Stimulated activated CD4-positive, alpha-beta T cell treated with anti-CD3 and anti-CD28 coated beads, Interleukin-4, amount 100 ng/mL, for 48 hours (primary cell): ENCODE results near the gene MSX1.

Experiments used
- DNase-seq, 2 donors: peaks; one replicate each; pipeline ENCODE4 v3.0.0-alpha.2; 2020; ENCODE audit warnings: low read depth in 2 of 2

The MSX1 gene

DNA sequence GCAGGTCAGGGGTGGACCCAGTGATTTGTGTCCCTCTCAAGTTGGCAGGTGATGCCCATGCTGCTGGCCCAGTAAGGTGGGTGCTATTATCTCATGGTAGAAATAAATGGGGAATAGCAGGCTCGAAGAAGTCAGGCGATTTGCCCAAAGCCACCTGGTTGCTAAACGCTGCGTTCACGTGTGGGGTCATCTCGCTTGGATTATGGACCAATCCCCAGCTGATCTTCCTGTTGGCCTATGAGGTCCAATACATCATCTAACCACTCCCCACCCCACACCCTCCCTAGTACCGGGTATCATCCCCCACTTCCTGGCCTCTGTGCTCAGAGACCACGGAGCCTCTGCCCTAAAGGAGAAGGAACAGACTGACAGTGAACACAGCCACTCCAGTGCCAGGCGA, 18.3 kb upstream of the MSX1 start:
- DNase-seq: no peak

DNA sequence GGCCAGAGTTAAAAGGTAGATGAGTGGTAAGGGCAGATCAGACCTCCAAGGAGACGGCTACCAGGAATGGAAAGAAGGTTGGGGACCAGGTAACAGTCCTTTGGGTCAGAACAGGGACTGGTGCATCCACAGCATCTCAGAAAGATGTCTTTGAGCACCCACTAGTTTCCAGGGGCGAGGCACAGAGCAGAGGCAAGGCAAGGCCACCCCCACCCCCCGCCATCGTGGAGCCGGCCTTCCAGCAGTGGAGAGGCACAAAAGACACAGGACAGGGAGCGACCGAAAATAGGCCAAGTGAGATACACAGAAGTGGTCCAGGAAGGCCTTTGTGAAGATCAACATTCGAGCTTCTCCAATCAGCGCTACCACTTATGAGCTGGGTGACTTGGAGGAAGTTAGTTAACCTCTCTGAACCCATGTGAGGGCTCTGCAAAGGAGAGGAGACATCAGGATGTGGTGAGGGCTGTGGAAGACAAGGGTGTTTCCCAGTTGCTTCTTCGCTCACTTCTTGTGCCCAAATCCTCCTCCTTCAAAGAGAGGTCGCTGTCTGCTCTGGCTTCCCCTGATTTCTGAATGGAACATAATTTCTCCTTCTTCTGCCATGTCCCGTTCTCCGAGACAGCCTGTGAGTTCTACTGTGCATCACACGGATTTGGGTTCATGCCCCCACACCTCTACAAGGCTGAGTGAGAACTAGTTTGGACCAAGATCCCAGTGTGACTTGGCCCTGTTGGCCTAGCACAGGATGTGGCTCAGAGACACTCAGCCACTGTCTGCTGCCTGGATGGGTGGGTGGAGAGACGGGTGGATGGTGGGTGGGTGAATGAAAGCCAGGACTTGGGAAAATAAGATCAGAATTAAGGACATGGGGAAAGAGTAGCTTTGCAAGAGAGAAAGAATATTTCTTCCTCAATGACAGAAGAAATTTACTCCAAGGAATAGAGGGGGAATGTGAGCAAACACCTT, 16.7 kb upstream of the MSX1 start:
- DNase-seq: no peak

DNA sequence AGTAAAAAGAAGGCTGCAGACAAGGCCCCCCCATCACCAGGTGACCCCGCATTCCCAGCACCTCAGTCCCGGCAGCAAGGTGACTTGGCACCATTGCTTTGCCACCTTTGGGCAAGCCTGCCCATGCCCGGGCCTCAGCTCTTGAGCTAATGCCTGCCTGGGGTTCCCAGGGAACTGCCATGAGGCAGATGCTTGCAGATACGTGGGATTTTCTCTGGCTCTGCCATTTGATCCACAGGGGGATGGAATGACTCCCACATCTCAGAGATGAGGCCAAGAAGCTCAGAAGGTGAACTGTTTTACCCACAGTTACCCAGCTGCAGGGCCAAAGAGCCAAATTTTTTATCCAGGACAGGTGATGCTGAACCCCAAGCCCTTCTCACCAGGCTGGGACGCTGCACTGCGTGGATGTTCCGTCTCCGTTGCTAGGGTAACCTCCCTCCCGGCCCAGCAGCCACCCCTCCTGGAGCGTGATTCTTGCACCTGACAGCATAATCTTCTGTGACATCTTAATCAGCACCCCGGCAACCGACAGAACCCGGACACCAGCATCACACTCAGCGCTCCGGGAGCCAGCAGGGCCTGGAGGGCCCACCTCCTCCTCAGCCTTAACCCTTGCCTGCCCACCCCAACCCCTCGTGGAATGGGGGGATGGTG, 15.7 kb upstream of the MSX1 start:
- DNase-seq: no peak

DNA sequence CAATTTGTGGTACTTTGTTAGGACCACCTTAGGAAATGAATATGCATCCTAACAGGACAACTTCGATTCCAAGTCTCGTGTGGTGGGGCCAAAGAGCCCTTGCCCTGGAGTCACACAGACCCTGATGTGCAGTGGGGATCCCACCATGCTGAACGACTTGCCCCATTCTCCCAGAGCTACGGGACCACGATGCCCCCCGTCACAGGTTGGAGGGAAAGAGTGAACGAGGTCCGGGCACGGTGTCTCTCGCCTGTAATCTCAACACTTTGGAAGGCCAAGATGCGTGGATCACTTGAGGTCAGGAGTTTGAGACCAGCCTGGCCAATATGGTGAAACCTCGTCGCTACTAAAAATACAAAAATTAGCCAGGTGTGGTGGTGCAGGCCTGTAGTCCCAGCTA, 14.4 kb upstream of the MSX1 start:
- DNase-seq: no peak

DNA sequence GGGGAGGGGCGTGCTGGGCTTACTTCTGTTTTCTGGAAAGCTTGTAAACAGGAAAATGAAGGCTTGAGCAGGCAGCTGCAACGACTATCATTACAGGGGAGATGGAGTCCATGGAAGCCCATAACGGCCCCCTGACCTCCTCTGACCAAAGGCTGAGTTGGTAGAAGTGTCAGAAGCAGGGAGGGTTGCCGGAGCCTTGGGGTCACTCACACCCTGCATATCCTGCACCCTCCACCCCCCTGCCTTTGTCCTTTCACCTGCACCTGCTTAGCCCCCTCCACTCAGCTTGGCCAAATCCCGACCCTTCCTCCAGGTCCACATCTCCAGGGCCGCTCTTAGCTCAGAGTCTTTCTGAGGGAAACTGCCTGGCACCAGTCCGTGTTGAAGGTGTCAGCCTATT, 12.5 kb upstream of the MSX1 start:
- no peak for DNase-seq

DNA sequence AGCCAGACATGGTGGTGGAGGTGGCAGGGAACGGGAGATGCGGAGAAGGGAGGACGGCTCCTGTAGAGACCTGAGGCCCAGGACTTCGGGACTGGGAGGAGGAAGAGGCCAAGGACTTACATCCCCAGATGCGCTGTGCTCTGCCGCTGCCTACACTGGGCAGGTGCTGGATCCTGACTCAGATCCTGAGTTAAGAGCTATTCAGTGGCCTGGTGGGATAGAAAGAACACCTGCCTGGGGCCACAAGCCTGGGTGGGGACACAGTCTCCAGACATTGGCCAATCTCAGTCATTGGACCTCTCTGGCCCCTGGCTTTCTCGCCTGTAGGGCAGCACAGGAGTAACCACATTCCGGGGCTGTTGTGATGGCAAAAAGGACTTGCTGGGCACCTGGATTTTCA, 10.9 kb upstream of the MSX1 start:
- DNase-seq: no peak

DNA sequence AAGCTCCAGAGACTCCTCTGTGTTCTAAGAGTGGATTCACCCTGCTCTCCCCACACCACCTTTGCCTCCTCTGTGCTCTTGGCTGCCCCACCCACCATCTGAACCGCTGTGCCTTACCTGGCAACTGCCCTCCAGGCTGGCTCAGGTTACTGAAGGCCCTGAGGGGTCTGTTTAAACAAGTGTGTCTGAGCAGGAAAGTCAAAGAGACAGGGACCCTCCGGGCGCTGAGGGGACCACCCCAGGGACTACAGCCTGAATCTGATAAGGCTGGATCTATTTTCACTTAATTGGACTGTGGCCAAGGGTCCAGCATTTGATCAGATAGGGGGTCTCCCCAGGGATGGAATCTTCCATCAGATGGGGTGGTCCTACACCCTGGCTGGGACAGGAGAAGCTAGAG, 10.4 kb upstream of the MSX1 start:
- no peak for DNase-seq

DNA sequence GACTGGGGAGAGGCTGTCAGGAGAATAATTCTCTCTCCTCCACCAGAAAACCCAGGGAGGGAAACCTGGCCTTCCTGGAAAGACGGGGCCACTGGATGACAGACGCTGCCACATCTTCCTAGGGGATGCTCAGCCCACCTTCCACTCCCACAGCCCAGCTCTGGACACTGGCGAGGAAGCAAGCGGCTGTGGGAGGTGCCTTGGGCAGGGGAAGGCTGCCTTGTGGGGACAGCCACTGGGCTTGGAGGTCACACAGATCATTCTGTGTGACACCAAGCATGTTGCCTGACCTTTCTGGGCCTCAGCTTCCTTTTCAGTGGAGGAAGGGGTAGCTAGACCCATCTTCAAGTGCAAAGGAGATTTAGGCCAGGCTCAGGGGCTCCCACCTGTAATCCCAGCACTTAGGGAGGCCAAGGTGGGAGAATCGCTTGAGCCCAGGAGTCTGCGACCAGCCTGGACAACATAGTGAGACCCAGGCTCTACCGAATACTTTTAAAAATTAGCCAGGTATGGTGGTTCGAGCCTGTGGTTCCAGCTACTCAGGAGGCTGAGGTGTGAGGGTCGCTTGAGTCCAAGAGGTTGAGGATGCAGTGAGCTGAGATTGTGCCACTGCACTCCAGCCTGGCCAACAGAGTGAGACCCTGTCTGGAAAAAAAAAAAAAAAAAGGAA, 9.8 kb upstream of the MSX1 start:
- DNase-seq: no peak

DNA sequence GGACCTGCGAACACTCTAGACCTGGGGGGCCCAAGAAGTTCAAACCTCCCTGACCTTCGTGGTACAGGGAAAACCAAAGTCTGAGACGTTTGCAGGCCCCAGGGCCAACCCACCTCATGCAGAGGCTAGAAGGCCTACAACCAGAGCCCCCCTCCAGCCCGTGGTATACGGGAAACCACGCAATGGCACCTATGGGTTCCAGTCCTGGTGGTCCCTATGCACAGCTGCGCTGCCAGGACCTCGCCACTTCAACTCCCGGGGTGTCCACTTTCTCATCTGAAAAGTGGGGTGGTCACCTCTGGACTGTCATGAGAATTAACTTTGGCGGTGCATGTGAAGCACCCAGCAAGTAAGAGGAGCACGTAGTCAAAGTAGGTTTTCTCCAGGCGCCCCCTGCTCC, 8.4 kb upstream of the MSX1 start:
- no peak for DNase-seq

DNA sequence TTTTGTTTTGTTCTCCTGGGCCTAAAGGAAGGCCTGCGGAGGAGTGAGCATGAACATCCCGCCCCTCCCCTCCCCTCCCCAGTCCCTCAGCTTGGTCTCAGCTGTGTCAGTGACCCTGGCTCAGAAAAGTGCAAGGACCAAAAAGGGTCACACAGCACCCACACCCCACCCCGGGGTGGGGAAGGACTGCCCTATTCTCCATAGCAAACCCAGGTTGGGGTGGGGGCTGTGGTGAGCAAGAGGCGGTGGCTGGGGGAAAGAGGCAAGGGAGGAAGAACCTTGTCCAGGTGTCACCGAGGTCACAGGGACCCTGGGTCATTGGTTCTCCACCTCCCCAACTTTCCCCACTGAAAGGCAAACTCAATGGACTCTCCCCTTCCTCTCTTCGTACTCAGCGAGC, 7.6 kb upstream of the MSX1 start:
- DNase-seq: no peak

DNA sequence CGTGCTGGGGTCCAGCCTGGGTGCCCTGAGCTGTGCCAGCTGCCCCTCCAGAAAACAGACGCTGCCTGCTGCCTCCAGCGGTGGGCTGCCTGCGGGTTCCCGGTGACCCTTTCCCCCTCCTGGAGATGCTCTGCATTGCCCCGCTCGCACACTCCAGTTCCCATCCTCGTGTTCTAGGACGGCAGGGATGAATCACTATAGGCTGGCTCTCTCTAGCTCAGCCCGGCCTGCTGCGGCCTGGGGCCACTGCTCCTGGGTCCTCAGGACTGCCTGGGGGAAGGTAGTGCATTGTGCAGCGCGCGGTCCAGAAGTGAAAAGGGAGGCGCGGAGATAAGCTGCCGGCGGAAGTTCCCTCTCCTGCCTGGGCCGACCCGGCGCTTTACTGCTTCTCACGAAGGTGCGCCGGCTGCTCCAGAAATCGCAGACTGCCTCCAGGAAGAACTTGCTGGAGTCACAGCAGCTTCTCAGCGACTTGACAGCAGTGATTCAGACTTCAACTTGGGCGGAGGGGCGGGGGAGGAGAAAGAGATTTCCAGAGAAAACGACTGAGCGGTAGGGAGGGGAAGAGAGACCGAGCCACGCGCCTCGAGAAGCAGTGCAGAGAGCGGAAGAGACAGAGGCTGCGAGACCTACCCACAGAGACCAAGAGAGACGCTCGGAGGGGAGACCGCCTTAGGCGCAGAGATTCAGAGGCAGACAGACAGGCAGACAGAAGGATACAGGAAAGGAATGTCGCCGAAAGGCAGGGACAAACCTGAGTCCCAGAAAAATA, 6.7 kb upstream of the MSX1 start:
- no peak for DNase-seq

DNA sequence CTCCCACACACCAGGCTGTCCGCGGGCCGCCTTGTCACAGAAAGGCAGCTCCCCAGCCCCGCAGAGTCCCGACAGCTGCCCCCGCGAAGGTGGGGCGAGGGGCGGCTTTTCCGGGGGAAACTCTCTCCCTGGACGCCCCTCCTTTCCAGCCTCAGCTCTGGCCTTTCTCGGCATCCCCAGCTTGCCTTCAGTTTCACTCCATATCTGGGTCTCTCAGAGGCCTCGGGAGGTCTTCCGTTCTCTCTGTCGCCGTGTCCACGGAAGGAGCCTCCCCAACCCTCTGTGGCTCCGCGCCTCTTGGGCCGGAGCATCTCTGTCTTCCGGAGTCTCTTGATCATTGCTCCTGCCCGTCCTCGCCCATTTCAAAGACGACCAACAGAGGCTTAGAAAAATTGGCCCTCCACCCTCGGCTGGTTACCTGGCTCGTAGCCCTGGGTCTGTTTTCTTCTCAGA, 6.1 kb upstream of the MSX1 start:
- no peak for DNase-seq

DNA sequence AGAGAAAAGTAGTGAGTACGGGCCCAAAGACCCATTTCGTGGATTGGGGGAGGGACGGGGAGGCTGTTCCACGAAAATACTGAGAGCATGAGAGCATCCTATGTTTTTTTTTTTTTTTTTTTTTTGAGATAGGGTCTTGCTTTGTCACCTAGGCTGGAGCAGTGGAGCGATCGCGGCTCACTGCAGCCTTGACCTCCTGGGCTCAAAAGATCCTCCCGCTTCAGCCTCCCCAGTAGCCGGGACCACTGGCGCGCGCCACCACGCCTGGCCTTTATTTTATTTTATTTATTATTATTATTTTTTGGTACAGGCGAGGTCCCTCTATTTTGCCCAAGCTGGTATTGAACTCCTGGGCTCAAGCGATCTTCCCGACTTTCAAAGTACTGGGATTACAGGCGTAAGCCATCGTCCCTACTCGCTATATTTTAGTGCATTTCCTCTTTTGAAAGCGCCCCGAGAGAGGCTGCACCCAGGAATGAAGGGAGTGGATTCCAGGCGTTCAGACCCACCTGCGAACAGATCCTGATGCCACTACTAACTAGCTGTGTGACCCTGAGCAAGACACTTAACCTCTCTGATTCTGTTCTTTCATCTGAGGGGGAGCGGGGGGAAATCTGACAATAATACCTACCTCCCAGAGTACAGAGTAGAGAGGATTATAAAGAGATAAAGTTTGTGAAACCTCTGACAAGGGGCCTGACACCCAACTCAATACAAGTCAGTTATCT, 5.4 kb upstream of the MSX1 start:
- no peak for DNase-seq

DNA sequence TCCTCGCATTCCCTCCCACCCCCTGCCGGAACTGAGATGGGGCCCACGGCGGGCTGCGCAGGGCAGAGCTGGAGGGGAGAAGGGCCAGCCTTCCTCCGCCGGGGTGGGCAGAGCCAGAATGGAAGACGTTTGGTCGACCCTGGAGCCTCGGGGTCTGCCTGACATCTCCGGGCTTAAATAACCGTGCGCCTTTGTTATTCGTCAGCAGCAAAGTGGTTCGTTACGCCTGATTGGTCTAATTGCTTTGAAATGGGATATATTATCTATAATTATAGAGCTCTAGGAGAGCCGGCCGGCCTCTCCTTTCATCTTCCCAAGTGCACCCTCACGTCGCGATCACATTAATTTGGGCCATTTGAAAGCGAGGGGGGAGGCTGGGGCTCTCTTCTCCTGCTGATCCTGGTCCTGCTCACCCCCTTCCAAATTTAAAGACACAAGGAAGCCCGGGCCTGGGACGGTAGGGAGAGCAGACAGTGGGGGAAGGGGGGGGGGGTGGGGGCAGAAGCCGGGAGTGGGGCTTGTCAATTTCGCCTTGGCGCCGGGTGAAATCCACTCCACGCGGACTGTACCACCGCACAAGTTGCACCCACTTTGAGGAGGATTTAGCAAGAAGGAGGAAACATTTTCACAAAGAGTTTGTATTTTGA, 4.7 kb upstream of the MSX1 start:
- DNase-seq: no peak

DNA sequence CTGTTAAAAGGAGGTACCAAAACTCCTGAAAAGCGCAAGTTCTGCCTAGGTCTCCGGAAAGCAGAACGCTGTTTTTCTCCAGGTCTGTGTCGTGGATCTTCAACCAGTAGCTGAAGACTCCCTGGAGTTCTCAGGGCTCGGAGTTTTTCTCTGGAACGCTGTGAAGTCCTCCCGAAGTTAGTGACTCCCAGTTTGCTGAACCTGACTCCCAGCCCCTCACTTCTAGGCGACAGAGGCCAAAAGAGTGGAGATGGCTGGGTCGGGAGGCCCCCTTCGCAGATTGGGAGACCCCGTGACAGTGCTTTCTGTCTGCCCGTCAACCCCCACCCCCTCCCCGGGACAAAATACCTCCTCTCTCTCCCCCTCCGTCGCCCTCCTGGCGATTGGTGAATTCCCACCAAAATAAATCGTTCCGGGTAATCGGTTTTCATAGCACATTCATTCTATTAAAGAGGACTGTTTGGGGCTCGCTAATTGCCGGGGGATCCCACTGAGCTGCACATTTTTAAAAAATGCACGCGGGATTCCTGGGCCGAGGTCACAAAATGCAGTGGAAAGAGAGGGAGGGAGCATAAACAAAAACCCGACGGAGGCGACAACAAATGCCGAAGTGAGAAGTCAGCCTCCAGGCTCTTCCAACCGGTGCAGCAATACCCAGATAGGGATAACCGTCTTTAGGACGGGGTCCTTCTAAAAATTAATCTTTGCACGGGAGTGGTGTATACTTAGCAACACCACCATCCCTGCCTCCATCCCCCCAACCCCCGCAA, 4.0 kb upstream of the MSX1 start:
- no peak for DNase-seq

DNA sequence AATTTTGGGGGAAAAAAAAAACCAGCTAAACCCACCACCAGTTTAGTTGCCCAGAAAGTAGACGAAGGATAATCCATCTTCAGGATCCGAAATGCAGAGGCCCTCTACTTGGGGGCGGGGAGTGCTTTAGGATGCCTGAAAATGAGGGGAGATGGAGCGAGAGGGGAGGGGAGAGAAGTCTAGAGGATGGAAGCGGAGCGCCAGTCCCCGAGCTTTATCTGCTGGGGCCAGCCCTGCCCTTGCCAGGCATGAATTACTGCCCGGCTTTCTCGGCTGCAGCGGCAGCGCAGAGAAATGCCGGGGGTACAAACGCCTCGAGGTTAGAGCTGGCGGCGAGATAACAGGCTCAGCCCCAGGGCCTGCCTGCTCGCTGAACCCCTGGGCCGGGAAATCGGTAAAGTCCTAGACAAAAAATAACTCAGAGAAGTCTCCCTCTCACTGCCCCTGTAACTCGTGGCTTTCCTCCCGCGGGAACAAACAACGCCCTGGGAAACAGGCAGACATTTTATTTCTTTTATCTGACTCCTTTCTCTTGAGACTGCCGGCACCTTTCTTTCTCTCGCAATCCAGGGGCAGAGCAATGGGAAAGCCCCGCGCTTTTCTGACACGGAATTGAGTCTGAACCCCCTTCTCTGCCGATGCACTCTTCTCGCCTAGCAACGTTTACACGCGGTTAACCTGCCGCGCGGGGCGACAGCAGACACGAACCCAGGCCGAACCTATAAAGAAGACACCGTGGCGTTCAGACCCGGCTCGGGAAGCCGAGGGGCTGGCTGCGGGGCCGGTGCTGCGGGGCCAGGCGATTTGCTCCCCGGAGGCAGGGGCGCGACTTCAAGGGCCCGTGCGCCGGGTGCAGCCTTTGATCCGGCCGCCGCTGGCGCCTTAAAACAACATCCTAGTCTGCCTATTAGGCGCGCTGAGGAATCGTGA, 3.1 kb upstream of the MSX1 start:
- DNase-seq: no peak

DNA sequence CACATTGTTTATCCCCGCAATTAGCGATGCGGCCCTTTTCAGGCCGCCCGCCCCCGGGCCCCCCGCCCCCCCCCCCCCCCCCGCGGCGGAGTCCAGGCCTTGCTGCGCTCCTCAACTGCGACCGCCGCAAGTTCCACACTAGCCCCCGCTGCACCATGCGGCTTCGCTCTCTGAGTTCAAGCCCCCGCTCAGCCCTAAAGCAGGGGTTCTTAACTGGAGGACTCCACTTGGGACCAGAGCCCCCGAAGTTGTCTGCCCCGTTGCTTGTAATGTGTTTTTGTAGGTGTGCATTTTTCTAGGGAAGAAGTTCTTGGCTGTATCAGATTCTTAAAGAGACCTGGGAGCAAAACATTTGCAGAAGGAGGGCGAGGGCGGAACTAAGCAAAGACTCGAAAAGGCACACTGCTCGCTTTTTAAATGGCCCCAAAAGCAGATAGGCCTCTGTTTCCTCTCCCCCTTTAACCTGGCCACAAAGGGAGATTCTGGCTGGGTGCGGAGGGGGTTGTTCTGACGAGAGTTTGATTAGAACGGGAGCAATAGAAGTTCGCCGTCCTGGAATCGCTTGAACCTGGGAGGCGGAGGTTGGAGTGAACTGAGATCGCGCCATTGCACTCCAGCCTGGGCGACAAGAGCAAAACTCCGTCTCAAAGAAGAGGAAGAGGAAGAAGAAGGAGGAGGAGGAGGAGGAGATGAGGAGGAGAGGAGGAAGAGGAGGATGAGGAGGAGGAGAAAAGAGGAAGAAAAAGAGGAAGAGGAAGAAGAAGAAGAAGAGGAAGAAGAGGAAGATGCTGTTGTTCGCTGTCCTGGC, 2.3 kb upstream of the MSX1 start:
- DNase-seq: no peak
